Measurements from ENCODE around the gene SFT2D3.

The SFT2D3 gene

GRCh38 chr2:127664895-127665225, 36.4 kb upstream of the SFT2D3 start:
- DNase-seq (ENCODE audit: low spot score), result no peak

DNA sequence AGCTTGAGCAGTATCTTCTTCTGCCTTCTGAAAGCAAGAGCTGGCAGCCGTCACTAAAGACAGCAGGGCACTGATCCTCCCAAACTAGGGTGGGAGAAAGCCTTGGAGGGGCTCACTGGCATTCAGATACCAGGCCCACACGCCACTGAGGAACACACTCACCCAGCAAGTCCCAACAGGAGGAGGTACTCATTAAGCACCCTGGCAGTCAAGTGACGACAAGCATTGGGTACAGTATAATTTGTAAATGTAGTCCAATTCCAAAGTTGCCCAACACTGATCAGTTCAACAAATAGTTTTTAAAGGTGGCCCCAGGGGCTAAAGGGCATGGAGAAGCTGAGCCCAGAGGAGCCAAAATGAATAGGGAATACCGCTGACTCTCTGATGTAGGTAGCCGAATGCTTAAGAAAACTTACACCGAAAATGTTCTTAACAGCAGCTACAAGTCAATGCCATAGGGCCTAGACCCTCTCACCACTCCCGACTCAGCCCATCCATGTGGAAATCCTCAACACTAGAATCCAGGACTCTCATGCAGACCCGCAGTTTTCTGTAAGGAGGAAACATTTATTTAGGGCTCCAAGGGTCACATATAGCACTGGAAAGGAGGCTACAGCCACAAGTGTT, 35.9 kb upstream of the SFT2D3 start:
- no peak for DNase-seq (ENCODE audit: low spot score)

DNA sequence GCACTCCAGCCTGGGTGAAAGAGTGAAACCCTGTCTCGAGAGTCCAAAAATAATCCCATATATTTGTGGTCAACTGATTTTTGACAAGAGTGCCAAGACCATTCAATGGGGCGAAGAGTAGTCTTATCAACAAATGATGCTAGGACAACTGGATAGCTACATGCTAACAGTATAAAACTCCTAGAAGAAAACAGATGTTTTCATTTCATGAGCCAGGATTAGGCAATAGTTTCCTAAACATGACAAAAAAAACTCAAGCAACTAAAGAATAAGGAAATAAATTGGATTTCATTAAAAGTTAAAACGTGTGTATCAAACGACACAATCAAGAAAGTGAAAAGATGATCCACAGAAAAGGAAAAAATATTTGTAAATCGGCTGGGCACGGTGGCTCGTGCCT, 32.2 kb upstream of the SFT2D3 start:
- DNase-seq (ENCODE audit: low spot score), result no peak

DNA sequence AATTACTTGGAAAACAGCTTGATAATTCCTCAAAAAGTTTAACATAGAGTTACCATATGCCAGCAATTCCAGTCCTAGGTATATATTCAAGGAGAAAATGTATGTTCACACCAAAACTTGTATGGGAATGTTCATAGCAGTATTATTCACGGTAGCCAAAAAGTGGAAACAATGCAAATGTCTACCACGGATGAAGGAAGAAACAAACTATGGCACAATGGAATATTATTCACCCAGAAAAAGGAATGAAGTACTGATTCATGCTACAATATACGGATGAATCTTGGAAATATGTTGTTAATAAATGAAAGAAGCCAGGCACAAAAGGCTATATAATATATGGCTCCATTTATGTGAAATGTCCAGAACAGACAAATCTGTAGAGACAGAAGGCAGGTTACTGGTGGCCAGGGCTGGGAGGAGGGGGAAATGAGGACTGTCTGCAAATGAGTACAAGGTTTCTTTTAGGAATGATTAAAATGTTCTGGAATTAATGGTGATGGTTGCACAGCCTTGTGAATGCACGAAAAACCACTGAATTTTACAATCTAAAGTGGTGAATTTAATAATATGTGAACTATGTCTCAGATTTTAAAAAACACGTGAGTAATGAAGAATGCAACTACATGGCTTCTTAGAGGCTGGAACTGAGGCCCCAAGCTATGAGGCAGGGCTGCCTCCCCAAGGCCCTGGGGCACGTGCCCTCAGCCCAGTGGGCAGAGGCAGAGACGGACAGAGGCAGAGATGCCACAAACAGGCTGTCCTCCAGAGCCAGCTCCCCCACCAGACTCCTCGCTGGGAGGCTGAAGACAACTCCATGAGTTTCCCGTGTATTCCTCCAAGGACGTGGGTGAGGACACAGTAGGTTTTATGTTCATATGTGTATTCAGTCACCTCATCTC, 31.0 kb upstream of the SFT2D3 start:
- no peak for DNase-seq (ENCODE audit: low spot score)

GRCh38 chr2:127670957-127671290, 30.4 kb upstream of the SFT2D3 start:
- no peak for DNase-seq (ENCODE audit: low spot score)

DNA sequence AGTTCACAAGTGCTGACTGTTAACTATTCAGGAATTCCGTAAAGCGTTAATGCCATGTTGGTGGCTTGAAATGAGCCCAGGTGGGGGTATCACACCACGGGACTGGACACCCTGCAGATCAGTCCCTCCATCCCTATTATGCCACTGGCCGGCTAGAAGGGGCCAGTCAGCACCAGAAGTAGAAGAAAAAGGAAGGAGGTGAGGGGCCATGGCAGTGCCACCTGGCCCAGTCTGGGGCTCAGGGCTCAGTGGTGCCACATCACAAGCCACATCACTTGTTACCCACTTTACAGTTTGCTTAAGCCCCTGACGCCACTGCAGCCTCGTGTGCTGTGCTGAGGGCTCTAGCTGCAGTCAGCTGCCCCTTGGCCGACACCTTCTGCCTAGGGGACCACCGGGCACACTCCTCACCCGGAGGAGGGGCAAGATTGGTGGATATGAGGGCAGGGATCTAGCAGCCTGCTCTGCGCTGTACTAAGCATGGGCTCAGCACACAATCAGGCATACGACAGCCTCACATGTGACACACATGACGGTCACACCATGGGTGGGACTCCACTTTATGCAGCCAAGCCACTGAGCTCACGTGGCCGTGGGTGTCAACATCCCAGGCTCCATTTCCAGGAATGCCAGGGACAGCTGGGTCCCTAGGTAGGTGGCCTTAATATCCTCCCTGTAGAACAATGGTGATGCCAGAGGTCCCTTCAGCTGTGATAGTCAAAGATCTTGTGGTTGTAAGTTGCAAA, 29.6 kb upstream of the SFT2D3 start:
- DNase-seq (ENCODE audit: low spot score), result no peak

DNA sequence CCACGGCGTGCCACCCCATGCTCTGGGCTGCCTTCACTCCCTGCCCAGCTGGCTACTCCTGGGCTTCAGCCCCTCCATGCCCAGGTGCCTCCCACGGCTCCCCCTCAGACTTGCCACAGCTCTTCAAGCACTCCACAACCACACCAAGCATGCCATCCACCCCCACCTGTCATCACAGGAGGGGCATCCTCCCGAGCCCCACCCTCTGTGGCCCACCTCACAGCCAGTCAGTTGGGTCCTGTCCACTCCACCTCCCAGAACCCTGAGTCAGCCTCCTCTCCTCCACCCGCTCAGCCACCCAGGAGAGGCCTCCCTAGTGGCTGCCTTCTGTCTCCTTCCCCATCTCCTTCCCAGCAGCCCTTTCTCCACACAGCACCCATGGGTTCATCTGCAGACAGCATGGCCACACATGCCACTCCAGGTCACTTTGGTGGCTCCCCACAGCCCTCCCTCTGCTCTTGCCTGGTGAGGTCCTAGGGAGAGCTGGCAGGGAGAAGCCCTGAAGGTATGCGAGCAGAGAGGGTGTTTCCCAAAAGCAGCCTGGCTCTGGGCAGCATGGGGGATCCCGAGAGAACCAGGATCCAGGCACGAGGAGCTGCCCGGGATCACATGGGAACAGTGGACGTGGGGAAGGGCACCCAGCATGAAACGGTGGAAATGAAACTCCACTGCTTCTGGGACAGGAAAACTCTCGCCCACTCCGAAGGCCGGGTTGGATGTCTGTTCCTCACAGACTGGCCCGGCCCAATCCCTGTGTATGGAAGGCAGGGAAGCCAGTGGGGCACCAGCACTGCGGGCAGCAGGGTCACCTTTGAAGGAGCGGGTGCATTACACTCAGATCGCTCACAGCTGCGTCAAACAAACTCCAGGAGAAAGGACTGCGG, 28.7 kb upstream of the SFT2D3 start:
- no peak for DNase-seq (ENCODE audit: low spot score)

DNA sequence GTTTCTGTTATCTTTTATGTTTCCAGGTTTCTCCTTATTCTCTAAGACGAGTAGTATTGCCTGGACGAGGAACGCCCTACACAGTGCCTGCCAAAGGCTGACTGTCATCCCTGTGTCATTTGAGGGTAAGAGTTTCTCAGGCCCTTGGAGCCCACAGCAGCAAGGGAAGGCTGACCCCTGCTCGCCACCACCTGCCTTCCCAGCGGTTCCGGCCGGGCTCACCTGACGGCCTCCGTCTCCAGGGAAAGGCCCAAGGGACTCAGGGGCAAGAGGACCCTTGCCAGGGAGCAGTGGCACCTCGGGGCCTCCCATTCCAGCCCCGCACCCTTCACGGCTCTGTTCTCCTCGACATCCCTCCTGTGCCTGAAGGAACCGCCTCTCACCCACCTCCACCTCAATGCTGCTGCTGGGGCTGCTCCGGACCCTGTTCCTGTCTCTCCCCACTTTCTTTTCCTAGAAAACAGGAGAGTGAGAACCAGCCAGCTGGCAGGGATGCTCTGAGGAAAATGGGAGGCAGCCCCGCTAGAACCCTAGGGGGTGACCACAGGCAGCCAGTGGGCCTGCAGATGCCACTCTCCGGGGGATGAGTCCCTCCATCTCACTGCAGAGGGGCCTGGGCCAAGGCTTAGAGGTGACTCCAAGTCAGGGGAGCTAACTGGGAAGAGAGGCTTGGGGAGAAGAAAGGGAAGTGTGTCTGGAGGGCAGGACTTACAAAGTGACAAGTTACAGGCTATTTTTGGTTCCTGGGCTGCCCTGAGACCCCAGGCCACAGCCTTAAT, 27.8 kb upstream of the SFT2D3 start:
- no peak for DNase-seq (ENCODE audit: low spot score)

- no peak for DNase-seq (ENCODE audit: low spot score)
These were observed 26.8 kb upstream of the SFT2D3 start for GRCh38 chr2:127674241-127675209.

DNA sequence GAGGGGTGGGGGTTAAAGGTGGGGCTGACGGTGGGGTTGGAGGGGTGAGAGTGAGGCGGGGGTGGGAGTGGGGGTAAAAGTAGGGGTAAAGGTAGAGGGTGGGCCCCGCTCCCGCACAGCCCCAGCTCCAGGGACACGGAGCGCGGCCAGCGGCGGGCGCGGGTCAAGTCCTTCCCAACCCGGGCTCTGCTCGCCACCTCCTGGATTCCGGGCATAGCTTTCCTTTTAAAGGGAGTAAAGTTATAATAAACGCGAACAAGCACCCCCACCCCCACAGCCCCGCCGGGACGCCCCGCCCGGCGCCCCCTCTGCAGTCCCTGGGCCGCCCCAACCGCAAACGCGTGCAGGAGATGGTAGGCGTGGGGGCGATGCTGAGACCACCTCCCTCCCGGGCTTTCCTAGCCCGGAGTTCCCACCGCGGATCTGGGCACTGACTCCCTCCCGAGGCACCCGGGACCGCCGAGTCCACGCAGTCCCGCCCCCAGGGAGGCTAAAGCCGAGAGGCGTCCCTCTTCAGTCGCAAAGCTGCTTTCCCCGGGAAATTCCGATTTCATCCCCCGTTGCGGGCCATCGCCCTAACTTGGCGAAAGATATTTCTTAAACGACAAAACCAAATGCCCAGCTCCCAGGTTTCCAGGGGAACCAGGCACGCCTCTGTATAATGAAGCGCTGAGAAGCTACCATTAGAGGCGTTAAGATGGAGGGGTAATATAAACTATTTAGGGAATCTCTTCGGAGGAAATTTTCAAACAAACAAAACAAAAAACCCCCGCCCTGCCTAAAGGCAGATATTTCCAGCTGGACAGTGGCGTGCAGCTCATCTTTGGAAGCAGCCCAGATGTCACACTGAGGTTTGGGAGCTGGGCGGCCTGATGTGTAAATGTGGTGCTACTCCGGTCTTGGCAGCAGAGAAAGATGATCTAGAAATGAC, 25.7 kb upstream of the SFT2D3 start, which contains the start of gene LIMS2:
TSS of gene LIMS2 (minus strand) at position 200 of the 931 bp plus-strand sequence. CDS start 506 bp downstream, outside the sequence.
- no peak for DNase-seq (ENCODE audit: low spot score)

DNA sequence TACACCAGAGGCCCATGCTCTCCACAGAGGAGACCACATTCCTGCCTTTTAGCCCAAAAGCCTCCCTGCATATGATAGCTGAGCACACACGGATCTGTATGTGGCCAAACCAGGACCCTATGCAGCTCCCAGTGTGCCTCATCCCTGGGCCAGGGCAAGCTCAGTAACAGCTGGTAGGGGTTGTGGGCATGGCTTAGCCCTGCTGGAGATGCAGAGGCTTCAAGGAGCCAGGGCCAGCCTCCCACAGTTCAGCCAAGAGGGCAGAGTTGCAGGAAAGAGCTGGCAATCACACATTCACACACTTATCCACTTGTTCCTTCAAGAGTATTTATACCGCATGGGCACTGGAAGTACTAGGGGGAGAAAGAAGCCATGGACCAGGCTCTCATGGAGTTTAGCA, 24.4 kb upstream of the SFT2D3 start:
- no peak for DNase-seq (ENCODE audit: low spot score)

- no peak for DNase-seq (ENCODE audit: low spot score)
These were observed 22.8 kb upstream of the SFT2D3 start for GRCh38 chr2:127678531-127678930.

DNA sequence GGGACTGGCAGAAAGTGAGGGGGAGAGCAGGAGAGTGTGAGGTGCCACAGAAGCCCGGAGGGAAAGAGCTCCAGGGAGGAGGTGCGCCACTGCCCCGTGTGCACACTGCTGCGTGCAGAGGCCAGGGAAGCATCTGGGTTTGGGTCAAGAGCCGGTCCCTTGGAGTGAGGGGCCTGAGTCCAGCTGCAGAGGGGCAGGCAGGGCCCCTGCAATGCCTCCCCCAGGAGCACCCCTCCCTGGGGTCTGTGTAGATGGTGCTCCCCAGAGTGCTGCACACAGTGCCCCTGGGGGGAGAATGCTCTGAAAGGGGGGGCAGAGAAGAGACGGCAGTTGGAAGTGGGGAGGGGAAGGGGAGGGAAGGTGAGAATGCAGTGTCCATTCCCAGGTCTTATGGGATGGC, 22.3 kb upstream of the SFT2D3 start:
- no peak for DNase-seq (ENCODE audit: low spot score)

DNA sequence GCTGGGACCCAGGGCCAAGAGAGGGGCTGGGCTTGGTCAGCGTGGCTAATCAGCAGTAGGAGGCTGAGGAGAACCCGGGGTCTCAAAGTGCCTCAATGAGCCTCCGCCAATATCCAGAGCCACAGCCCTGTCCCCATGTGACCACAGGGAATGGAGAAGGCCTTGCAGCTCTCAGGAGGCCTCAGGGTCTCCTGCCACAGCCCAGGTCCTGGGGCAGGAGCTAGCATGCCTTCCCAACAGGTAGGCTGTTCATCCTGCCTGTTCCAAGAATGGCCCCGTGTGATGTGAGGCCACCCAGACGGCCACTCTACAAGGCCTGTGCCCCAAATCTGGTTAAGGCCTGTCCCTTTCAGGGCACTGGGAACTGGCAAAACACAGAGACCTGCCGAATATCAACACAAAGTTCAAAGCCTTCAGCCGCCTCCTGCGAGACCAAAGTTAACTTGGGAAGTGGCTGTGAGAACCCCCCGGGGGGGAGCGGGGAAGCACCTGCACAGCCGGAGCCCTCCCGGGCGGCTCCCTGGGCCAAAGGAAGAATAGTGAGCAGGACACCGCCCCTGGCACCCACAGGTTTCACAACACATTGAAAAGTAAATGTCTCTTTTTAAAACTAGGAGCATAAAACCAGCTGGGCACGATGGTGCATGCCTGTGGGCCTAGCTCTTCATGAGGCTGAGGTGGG, 21.5 kb upstream of the SFT2D3 start:
- DNase-seq (ENCODE audit: low spot score), result no peak

DNA sequence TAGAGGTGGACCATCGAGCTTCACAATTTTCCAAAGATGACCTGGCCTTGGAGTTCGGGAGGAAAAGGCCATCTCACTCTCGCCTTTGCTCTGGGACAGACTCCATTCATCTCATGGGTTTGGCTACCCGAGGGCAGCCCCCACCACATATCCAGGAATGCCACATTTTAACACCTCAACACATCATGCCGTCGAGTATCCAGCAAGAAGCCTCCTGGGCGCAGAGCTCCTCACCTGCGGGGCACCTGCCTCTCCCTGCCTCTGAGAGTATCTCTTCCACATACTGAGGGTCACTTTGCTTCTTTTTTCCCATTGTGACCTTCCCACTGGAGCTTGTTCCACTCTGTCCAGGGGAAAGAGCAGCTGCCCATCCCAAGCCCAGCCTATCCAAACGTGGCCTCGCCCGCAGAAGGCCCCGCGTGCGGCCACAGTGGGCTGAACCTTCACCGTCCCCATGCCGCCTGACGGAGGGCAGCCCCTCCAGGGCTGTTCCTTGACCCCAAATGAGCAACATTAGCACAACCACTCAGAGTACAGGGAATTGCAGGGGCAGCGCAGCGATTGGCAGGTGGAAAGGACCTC, 20.5 kb upstream of the SFT2D3 start:
- no peak for DNase-seq (ENCODE audit: low spot score)

DNA sequence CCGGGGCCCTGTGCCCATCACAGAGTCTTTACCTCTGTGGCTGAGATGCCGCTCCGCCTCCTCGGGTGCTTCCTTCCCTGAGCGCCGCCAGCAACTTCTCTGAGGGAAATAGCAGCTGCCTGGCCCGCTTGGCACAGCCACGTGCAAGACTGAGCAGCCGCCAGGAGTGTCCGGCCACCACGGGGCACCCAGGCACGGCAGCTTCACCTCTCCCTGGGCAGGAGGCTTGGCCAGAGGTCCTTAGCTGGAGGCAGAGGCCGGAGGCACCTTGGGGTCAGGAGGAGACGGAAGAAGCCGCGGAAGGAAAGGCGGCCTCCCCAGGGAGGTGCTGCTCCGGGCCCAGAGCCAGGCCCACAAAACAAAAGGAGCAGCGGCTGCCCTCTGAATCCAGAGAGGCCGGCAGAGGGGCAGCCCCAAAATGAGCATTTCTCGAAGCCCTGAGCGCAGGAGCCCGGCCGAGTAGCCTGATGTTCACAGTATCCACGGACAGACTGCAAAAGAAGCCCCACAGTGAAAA, 20.0 kb upstream of the SFT2D3 start:
- no peak for DNase-seq (ENCODE audit: low spot score)

- no peak for DNase-seq (ENCODE audit: low spot score)
These were observed 19.1 kb upstream of the SFT2D3 start for GRCh38 chr2:127681976-127682857.
